ENCODE measurements around the gene GPT2.

- TF ChIP-seq, protein P1, sequence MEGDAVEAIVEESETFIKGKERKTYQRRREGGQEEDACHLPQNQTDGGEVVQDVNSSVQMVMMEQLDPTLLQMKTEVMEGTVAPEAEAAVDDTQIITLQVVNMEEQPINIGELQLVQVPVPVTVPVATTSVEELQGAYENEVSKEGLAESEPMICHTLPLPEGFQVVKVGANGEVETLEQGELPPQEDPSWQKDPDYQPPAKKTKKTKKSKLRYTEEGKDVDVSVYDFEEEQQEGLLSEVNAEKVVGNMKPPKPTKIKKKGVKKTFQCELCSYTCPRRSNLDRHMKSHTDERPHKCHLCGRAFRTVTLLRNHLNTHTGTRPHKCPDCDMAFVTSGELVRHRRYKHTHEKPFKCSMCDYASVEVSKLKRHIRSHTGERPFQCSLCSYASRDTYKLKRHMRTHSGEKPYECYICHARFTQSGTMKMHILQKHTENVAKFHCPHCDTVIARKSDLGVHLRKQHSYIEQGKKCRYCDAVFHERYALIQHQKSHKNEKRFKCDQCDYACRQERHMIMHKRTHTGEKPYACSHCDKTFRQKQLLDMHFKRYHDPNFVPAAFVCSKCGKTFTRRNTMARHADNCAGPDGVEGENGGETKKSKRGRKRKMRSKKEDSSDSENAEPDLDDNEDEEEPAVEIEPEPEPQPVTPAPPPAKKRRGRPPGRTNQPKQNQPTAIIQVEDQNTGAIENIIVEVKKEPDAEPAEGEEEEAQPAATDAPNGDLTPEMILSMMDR (IDR thresholded peaks at IDR 0.05) = no peak
- no peak for TF ChIP-seq ZFX (IDR thresholded peaks at IDR 0.05; ENCODE audit: borderline replicate concordance)
These were observed 53.4 kb downstream of the GPT2 start for GRCh38 chr16:46937536-46937935.
